ENCODE results near the gene SLIT3.

Gene SLIT3

GRCh38 chr5:168675883-168676408 is 625.0 kb downstream of the SLIT3 start:
- Mint-ChIP-seq H3K36me3 (ENCODE audit: low read depth) (peaks cover 7% of the 10 kb centered on the region), H3K9me3 (no peaks in the 10 kb centered on the region), H3K27me3 (ENCODE audit: low read depth) (peaks cover 4% of the 10 kb centered on the region), H3K4me1 (peaks cover 9% of the 10 kb centered on the region), H3K27ac (no peak overlapping the region), H3K4me3 (no peak overlapping the region)
- no peak for TF ChIP-seq CTCF (IDR thresholded peaks at IDR 0.05; ENCODE audit: unreplicated experiment in 3 of 3)

GRCh38 chr5:168674893-168675482 is 626.0 kb downstream of the SLIT3 start:
- no peak for TF ChIP-seq CTCF (IDR thresholded peaks at IDR 0.05; ENCODE audit: unreplicated experiment in 3 of 3)
- Mint-ChIP-seq H3K9me3 (no peaks in the 10 kb centered on the region), H3K4me1 (peaks cover 8% of the 10 kb centered on the region), H3K27ac (no peak overlapping the region), H3K36me3 (ENCODE audit: low read depth) (peaks cover 14% of the 10 kb centered on the region), H3K4me3 (no peak overlapping the region), H3K27me3 (ENCODE audit: low read depth) (peaks cover 4% of the 10 kb centered on the region)

GRCh38 chr5:168672888-168673287 is 628.1 kb downstream of the SLIT3 start:
- H3K27ac Mint-ChIP-seq: no peak overlapping the region
- no peaks in the 10 kb centered on the region for H3K9me3 Mint-ChIP-seq
- H3K36me3 Mint-ChIP-seq (ENCODE audit: low read depth): peaks cover 25% of the 10 kb centered on the region
- TF ChIP-seq CTCF (IDR thresholded peaks at IDR 0.05; ENCODE audit: unreplicated experiment in 3 of 3): no peak
- no peak overlapping the region for H3K4me3 Mint-ChIP-seq
- H3K4me1 Mint-ChIP-seq: no peaks in the 10 kb centered on the region
- peaks cover 4% of the 10 kb centered on the region for H3K27me3 Mint-ChIP-seq (ENCODE audit: low read depth)

GRCh38 chr5:168672016-168672415 is 628.9 kb downstream of the SLIT3 start:
- no peak overlapping the region for H3K4me3 Mint-ChIP-seq

GRCh38 chr5:168670881-168671575 is 629.9 kb downstream of the SLIT3 start:
- Mint-ChIP-seq H3K4me3 (no peak overlapping the region), H3K27ac (no peak overlapping the region), H3K36me3 (ENCODE audit: low read depth) (peaks cover 25% of the 10 kb centered on the region), H3K4me1 (no peaks in the 10 kb centered on the region), H3K27me3 (ENCODE audit: low read depth) (peaks cover 4% of the 10 kb centered on the region), H3K9me3 (no peaks in the 10 kb centered on the region)
- no peak for TF ChIP-seq CTCF (IDR thresholded peaks at IDR 0.05; ENCODE audit: unreplicated experiment in 3 of 3)

More at GRCh38 chr5:168672016-168672415, 628.9 kb downstream of the SLIT3 start:
- no peak for TF ChIP-seq CTCF (IDR thresholded peaks at IDR 0.05; ENCODE audit: unreplicated experiment in 3 of 3)
- peaks cover 4% of the 10 kb centered on the region for H3K27me3 Mint-ChIP-seq (ENCODE audit: low read depth)
- no peaks in the 10 kb centered on the region for H3K9me3 Mint-ChIP-seq
- H3K36me3 Mint-ChIP-seq (ENCODE audit: low read depth): peaks cover 25% of the 10 kb centered on the region
- H3K4me1 Mint-ChIP-seq: no peaks in the 10 kb centered on the region
- H3K27ac Mint-ChIP-seq: no peak overlapping the region

Data from nephron (organoid).